HG03520 (cell line): ENCODE data around the gene OCIAD2.
"Not testable (repeated sequence)": the region's sequence is repeated elsewhere in the genome, so short reads cannot be mapped to it uniquely, and the experiment has no call there.

Experiments used
- ATAC-seq: cut with Tn5 transposase; IDR thresholded peaks from one replicate; pipeline ENCODE4 v1.9.1; 2021; ENCODE audit warnings: mild to moderate bottlenecking, moderate library complexity; ENCODE audit not compliant: unreplicated experiment

Gene OCIAD2

DNA sequence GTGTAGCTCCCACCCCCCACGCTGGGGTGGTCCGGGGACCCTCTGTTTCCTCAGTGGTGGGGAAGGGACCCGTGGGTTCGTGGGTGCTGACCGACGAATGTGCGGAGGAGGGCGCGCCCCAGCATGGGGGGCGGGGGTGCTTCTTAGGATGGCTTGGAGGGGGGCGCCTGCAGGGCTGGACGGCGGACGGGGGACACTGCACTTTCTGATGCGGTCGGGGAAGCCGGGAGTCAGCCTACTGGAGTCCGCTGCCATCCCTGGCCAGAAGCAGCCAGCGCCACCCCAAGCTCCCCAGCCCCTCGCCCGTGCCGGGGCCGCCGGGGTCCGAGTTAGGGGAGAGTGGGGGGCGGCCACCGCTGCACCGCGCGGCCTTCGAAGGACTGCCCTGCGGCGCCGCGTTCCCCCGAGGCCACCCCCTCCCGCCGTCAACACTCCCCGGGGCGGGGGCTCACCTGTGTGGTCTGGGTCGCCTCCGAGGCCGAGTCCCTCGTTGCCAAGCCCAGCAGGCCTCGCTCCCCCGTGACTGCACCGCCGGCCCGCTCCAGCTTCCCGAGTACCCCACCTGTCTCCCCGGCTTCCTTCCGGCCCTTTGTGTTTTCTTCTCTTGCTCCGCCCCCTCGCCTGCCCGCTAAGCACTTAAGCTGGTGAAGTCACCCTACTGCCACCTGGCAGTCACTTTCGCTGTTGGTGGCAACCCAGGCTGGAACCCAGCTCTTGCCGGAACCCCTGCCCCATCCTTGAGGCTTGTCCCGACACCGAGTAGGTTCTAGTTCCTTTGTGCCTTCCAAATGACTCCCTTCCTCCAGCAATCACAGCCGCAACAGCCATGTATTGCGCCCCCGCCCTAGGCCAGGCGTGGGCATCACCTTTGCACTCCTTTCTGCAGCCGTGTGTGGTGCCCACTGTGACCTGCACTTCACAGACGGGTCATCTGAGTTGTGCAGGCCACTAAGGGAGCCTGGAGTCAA lies at the start of gene OCIAD2:
OCIAD2 (minus strand) TSS at position 569 of the 968 bp plus-strand sequence. CDS start 2,225 bp downstream, outside the sequence.
- peak; percentile 85 for ATAC-seq

DNA sequence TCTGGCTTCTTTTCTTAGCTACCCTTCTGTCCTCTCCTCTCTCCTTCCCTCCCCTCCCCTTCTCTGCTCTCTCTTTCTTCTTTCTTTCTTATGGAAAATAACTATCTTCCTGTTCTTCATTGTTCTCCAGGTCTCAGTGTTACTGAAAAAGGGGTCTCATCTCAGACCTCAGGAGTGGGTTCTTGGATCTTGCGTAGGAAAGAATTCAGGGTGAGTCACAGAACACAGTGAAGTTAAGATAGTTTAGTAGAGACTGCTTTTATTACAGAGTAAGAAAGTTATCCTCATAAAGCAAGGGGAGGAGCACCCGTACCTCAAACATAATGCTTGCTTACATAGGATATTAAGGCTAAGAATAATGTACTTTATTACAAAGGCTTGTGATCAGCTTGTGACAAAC lies 47.7 kb upstream of the OCIAD2 start:
- no peak for ATAC-seq

DNA sequence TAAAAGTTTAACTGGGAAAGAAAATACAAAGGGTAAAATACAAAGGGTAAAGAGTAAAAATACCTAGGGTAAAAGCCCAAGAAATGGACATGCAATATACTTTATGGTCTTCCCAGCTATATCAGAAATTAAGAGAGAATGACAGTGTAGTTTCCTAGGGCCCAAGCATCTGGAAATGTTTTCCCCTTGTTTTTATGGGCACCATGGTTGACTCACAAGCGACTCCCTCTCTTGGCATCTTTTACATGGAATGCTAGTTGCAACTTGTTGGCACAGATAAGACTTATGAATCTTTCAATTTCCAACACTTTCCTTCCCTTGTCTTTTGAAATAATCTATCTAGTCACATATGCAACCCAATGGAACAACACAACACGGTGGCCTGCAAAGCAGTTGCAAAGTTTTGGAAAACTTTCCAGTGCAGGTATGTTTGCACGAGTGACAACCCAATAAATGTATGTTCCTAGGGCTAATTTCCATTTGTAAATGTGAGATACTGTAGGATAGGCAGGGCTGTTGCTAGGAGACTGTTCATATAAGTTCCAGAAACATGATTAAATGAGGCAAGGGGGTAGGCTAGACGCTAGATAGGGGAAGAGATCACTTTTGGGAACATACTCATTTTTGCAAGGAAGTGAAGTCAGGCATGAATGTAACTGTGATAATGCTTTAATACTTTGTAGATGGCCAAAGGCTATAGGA lies 43.1 kb upstream of the OCIAD2 start:
- no peak for ATAC-seq

GRCh38 chr4:48949086-48949485 lies 42.5 kb upstream of the OCIAD2 start:
- no peak for ATAC-seq

GRCh38 chr4:48947731-48948130 lies 41.2 kb upstream of the OCIAD2 start:
- ATAC-seq: no peak

DNA sequence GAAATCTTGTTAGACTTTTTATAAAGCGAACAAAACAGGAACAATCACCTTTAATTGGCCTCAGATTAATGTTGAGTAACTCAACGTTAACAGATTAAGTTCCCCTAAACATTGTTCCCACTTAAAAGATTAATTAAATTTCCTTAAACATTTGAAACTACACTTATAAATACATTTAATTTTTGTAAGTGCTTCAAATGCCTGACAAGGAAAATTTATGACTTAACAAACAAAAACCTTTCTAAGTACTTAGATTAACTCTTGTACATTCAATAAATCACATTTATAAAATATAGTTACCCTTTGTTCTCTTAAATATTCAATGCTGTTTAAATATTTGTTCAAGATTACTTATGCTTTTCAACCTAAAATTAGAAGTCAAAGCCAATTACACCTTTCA lies 39.4 kb upstream of the OCIAD2 start:
- ATAC-seq: no peak

DNA sequence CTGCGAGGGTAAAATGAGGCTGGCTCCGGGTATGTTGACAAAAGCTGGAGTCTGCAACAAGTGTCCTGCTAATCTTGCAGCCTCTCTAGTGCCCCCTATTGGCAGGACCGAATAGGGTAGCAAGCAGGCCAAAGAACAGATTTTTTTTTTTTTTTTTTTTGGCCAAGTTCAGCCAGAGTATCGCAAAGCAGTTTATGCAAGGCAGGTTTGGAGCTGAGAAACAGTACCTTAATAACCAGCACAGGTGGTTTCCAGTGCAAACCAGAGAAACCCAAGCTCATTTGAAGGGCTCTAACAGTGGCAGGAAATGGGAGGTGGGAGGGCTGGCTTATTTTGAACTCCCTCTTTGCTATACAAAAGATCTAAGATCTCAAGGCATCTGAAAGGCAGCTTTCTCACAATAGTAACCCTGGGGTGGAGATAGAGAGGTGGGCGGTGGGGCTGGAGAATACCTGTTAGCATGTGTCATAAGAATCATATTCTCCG lies 38.2 kb upstream of the OCIAD2 start:
- no peak for ATAC-seq

DNA sequence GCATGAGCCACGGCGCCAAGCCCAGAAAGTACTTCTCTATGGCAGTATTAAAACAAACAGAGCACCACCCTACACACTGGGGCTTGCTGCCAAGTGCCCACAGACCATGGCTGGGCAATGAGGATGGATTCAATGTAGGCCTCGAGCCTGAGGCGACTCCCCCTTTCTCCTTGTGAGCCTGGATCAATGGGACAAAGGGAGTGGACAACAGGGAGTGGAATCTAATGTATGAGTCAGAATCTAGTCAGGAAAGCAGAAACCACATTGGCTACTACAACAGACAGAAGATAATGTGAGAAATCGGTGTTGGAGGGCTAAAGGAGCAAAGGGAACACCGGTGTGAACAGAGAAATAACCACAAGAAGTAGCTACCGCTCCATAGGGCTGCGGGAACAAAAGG lies 37.7 kb upstream of the OCIAD2 start:
- ATAC-seq: no peak

GRCh38 chr4:48943387-48943786 lies 36.8 kb upstream of the OCIAD2 start:
- ATAC-seq: no peak

DNA sequence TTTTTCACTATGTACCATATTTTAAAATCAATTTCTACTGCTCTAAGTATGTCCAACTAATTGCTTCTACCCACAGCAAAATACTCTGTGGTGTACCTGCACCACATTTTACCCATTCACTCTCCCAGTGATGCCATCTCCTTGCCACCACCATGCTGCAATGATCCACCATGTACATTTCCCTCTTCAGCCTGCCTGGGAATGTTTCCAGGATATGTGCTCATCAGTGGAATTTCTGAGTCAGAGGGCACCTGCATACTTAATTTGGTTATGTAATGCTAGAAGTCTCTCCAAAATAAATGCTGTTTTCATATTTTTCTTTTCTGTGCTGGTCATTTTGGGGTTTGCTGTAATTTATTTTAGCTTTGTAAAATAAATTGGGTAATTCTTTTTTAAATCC lies 33.2 kb upstream of the OCIAD2 start:
- ATAC-seq: no peak

DNA sequence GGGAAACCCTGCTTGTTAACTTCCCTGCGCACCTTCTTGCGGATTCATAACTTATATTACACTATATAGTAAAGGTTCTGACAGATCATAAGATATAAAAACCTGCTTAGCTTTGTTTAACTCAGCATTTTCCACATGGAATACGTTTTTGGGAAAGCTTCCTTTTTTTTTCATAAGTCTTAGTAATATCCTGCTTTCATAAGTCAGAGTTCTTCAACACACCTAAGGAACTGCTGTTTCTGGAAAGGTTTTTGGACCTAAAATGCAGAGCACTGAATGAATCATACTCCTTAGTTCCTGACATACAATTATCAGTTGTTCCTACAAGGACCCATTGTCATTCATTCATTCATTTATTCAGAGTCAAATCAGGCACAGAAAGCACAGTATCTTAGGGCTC lies 32.3 kb upstream of the OCIAD2 start:
- ATAC-seq: no peak

DNA sequence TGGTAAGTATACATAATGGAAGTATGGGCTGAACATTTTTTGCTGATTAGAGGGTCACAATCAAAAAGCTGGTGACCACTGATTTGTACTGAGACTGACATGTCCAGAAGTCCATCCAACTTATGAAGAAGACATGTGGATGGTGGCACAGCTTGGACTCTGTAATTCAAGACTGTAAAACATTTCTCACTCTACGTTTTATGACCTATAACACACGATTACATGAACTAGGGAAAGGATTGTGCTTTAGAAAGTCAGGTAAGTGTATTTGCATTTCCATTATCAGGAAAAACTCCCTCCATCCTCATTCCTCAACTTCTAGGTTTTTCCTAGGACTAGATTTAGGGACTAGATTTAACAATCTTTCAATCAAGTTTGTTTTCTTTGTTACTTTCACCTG lies 30.5 kb upstream of the OCIAD2 start:
- no peak for ATAC-seq

DNA sequence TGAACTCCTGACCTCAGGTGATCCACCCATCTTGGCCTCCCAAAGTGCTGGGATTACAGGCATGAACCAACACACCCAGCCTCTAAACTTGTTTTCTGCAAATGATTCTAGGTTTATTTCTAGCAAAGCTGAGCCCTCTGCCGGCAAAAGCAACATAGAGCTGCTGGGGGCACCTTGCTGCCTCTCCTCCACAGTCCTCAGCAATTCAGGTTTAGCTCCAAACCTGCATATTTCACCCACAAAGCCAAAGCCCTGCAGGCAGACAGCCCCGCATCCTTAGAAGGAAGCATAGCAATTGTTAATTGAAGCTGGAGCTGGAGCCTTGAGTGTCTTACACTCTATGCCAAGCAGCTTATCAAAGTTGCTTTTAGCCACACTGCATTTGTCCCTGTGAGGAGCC lies 24.9 kb upstream of the OCIAD2 start:
- no peak for ATAC-seq

DNA sequence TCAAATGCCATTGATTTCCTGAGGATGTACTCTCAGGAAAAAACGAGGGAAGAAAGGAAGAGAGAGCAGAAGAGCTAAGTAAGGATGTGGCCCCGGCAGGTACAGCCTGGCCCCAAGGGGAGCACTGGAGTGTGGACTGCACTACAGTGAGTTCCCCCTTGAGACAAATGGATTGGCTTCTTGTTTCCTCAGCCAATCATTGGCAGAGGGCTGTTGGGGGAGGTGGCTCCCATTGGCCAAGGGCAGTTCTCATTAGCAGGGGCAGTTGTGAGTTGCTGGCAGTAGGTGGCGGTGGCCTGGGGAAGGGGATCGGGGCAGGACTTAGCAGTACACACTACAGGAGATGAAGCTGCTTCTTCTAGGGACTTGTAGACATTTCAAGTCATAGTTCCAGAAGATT lies 24.1 kb upstream of the OCIAD2 start:
- ATAC-seq: no peak

- no peak for ATAC-seq
Observed at GRCh38 chr4:48924416-48924815, 17.8 kb upstream of the OCIAD2 start.

GRCh38 chr4:48923065-48923464 lies 16.5 kb upstream of the OCIAD2 start:
- ATAC-seq: not testable (repeated sequence)

- no peak for ATAC-seq
Observed at GRCh38 chr4:48914311-48914710, 7.7 kb upstream of the OCIAD2 start.

DNA sequence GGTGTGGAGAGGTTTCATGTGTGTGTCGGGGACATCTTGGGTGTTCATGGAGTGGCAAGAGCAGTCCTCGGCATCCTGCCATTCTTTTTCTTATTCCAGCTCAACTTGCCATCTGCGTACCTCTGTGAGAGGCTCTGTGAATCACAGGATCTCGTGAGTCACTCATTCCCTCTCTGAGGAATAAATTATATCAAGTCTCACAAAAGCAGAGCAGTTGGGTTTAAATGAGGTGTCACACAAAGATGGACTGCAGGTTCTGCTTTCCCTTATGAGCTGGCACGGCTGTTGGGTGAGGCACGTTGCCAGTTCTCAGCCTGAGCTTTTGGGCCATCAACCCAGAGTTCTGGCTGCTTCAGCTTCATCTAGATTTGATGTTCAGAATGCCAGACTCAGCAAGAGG lies 6.8 kb upstream of the OCIAD2 start:
- ATAC-seq: no peak

DNA sequence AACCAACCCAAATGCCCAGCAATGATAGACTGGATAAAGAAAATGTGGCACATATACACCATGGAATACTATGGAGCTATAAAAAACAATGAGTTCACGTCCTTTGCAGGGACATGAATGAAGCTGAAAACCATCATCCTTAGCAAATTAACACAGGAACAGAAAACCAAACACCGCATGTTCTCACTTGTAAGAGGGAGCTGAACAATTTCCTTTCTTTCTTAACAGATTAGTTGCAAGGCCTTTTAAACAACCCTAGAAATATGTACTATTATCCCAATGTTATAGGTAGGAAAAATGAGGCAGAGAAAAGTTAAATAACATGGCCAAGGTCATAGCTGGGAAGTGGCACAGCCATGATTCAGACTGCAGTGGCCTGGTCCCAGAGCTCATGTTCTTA lies 5.8 kb upstream of the OCIAD2 start:
- ATAC-seq: no peak

- ATAC-seq: no peak
Observed at GRCh38 chr4:48910511-48910910, 3.9 kb upstream of the OCIAD2 start.

DNA sequence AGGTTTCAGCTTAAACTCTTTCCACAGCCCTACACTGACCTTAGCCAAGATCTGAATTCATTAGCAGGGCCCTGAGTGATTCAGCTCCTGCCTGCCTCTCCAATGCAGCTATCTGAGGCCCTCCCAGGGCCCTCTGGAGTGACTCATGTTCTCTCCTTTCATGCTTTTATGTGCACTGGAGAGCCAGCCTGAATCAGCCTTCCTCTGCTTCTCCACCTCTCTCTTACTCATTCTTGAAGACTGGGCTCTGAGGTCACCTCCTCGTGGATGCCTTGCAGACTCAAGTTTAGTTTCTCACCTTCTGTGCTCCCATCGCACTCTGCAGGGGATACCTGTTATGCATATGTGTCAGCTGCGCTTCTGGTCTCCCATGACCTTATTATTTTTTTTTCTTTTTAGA lies 3.1 kb upstream of the OCIAD2 start:
- ATAC-seq: no peak

- no peak for ATAC-seq
Observed at GRCh38 chr4:48908687-48909086, 2.1 kb upstream of the OCIAD2 start.
